SK-N-SH treated with all-trans-retinoic acid at 6 μM for 48 hours (cell line): ENCODE results near the gene ACTN1.

Experiments
- ARNTL ChIP-seq: fragments of 450-650 bp; formaldehyde crosslinking; IDR thresholded peaks from 2 replicates; pipeline ENCODE4 v1.5.0; 2020; ENCODE audit warnings: low read depth, mild to moderate bottlenecking, moderate library complexity, borderline replicate concordance
- ESRRG ChIP-seq: fragments of 250-450 bp; sonication (Bioruptor Pico); IDR thresholded peaks from 2 replicates; pipeline ENCODE4 v1.6.1; 2021; ENCODE audit warnings: mild to moderate bottlenecking
- GLIS3 ChIP-seq: fragments of 250-450 bp; sonication (Bioruptor Pico); IDR thresholded peaks from 2 replicates; pipeline ENCODE4 v1.5.0; 2020; ENCODE audit warnings: mild to moderate bottlenecking, moderate library complexity
- PPARA ChIP-seq: fragments of 250-450 bp; sonication (Bioruptor Pico); IDR thresholded peaks from 2 replicates; pipeline ENCODE4 v1.5.0; 2020; ENCODE audit warnings: mild to moderate bottlenecking, borderline replicate concordance
- RARB ChIP-seq: fragments of 250-450 bp; sonication (Bioruptor Pico); IDR thresholded peaks from 2 replicates; pipeline ENCODE4 v1.8.0; 2021; ENCODE audit warnings: mild to moderate bottlenecking, moderate library complexity
- SNAI2 ChIP-seq: fragments of 250-450 bp; sonication (Bioruptor Pico); IDR thresholded peaks from 2 replicates; pipeline ENCODE4 v1.5.0; 2020; ENCODE audit warnings: mild to moderate bottlenecking, moderate library complexity
- TCF4 ChIP-seq: fragments of 250-450 bp; sonication (Bioruptor Pico); IDR thresholded peaks from 2 replicates; pipeline ENCODE4 v1.8.0; 2021; ENCODE audit warnings: mild to moderate bottlenecking, moderate library complexity, borderline replicate concordance
- TOX ChIP-seq: fragments of 250-450 bp; sonication (Bioruptor Pico); IDR thresholded peaks from 2 replicates; pipeline ENCODE4 v1.8.0; 2021; ENCODE audit warnings: mild to moderate bottlenecking, moderate library complexity, borderline replicate concordance
- ZC3H10 ChIP-seq: fragments of 250-450 bp; sonication (Bioruptor Pico); IDR thresholded peaks from 2 replicates; pipeline ENCODE4 v1.5.1; 2021; ENCODE audit warnings: mild to moderate bottlenecking, moderate library complexity
- ZFP3 ChIP-seq: fragments of 250-450 bp; sonication (Bioruptor Pico); IDR thresholded peaks from 2 replicates; pipeline ENCODE4 v1.5.0; 2020; ENCODE audit warnings: mild to moderate bottlenecking, moderate library complexity
- ZNF565 ChIP-seq: fragments of 450-650 bp; formaldehyde crosslinking; conservative IDR thresholded peaks from 2 replicates; pipeline ENCODE4 v1.5.0; 2020; ENCODE audit warnings: low read depth, mild to moderate bottlenecking, moderate library complexity
- TF ChIP-seq, protein P1 (sequence below): fragments of 250-450 bp; sonication (Bioruptor Pico); IDR thresholded peaks from 2 replicates; pipeline ENCODE4 v1.5.1; 2020; ENCODE audit warnings: low read depth, mild to moderate bottlenecking, moderate library complexity
- TF ChIP-seq, protein P2 (sequence below): fragments of 250-450 bp; sonication (Bioruptor Pico); IDR thresholded peaks from 2 replicates; pipeline ENCODE4 v1.8.0; 2021; ENCODE audit warnings: low read depth, mild to moderate bottlenecking, moderate library complexity, borderline replicate concordance
- TF ChIP-seq, protein P3 (sequence below): fragments of 250-450 bp; sonication (Bioruptor Pico); IDR thresholded peaks from 2 replicates; pipeline ENCODE4 v1.8.0; 2020; ENCODE audit warnings: mild to moderate bottlenecking, moderate library complexity, borderline replicate concordance

DNA sequence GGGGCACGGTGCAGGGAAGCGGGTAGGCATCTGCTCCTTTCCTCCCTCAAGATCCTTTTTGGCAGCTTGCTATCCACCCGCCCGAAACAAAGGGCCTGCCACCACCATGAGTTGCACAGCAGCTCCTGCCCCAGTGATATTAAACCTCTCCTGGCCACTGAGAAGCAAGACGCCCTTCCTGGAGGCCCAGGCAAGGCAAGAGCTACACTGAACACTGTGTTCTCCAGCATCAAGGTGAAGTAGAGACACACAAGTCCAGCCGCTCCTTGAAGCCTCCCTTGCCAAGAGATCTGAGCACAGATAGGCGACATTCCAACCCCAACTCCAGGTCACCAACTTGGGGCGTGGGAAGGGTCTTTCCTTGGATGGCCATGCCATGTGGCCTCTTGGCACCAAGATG, 70.9 kb downstream of the ACTN1 start:
- TF ChIP-seq ESRRG (CRISPR knock-in tag) (no peak), RARB (CRISPR knock-in tag) (no peak), TOX (CRISPR knock-in tag) (no peak), PPARA (CRISPR knock-in tag) (no peak), SNAI2 (no peak), GLIS3 (CRISPR knock-in tag) (no peak), ZC3H10 (no peak), ARNTL (no peak), ZNF565 (CRISPR knock-in tag) (no peak), ZFP3 (CRISPR knock-in tag) (no peak), TCF4 (CRISPR knock-in tag) (no peak)
- TF ChIP-seq, protein P1, sequence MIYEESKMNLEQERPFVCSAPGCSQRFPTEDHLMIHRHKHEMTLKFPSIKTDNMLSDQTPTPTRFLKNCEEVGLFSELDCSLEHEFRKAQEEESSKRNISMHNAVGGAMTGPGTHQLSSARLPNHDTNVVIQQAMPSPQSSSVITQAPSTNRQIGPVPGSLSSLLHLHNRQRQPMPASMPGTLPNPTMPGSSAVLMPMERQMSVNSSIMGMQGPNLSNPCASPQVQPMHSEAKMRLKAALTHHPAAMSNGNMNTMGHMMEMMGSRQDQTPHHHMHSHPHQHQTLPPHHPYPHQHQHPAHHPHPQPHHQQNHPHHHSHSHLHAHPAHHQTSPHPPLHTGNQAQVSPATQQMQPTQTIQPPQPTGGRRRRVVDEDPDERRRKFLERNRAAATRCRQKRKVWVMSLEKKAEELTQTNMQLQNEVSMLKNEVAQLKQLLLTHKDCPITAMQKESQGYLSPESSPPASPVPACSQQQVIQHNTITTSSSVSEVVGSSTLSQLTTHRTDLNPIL (CRISPR knock-in tag), result no peak
- TF ChIP-seq, protein P2, sequence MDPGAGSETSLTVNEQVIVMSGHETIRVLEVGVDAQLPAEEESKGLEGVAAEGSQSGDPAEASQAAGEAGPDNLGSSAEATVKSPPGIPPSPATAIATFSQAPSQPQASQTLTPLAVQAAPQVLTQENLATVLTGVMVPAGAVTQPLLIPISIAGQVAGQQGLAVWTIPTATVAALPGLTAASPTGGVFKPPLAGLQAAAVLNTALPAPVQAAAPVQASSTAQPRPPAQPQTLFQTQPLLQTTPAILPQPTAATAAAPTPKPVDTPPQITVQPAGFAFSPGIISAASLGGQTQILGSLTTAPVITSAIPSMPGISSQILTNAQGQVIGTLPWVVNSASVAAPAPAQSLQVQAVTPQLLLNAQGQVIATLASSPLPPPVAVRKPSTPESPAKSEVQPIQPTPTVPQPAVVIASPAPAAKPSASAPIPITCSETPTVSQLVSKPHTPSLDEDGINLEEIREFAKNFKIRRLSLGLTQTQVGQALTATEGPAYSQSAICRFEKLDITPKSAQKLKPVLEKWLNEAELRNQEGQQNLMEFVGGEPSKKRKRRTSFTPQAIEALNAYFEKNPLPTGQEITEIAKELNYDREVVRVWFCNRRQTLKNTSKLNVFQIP, result no peak
- TF ChIP-seq, protein P3, sequence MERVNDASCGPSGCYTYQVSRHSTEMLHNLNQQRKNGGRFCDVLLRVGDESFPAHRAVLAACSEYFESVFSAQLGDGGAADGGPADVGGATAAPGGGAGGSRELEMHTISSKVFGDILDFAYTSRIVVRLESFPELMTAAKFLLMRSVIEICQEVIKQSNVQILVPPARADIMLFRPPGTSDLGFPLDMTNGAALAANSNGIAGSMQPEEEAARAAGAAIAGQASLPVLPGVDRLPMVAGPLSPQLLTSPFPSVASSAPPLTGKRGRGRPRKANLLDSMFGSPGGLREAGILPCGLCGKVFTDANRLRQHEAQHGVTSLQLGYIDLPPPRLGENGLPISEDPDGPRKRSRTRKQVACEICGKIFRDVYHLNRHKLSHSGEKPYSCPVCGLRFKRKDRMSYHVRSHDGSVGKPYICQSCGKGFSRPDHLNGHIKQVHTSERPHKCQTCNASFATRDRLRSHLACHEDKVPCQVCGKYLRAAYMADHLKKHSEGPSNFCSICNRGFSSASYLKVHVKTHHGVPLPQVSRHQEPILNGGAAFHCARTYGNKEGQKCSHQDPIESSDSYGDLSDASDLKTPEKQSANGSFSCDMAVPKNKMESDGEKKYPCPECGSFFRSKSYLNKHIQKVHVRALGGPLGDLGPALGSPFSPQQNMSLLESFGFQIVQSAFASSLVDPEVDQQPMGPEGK (CRISPR knock-in tag), result no peak
